Measurements from ENCODE around the gene JPT2. TPM values are rescaled to one million over a fixed set of nuclear protein-coding genes. Genes with fewer than 3 reads are reported as not detected.

The JPT2 gene
- total and polyA plus RNA-seq, 10 of the 15 experiments (the other 5 are each of a cell fraction or from before 2014, with no cell fraction given) = 11.7 to 78.4 (median 48.4) TPM

DNA sequence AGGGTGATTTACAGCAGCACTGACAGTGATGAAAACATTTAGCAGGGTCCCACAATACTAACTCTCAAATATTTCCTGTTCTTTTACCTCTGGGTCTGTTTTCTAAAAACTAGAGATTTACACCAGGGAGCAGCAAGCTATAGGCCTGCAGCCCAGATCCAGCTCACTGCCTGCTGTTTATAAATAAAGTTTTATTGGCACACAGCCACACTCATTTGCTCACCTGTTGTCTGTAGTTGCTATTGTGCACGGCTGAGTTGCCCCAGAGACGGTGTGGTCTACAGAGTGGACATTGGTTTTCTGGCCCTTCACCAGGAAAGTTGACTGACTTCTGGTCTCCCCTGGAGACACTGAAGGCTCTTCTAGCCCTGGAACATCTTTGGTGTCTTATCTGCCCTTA is 16.3 kb upstream of the JPT2 start:
- 98% methylated on average over 2 of the region's 2 CpGs for WGBS (ENCODE audit: insufficient coverage, insufficient replicate concordance, low lambda C conversion rate, missing lambda C conversion rate)
- no peaks in the 10 kb centered on the region for H3K9me3 ChIP-seq (replicated peaks; ENCODE audit: control insufficient read depth, insufficient read depth, low read length)
- BruUV-seq (replicated peaks) = no TSS peak
- ChIA-PET CTCF (no interaction called here), SMC1A (ENCODE audit: uncharacterized antibody, unreplicated experiment) (no interaction called here), POLR2A (no interaction called here), RAD21 (ENCODE audit: unreplicated experiment) (no interaction called here)
- H3K79me2 ChIP-seq (ENCODE audit: control insufficient read depth, insufficient read depth, low read length) = no peaks in the 10 kb centered on the region
- intact Hi-C loops (cut with micrococcal nuclease; ENCODE audit: unreplicated experiment) = no loop called here
- no peaks in the 10 kb centered on the region for H3K4me1 ChIP-seq (ENCODE audit: control insufficient read depth, insufficient read depth, low read length)
- H3K27me3 ChIP-seq (replicated peaks in 1 of 2; ENCODE audit: control insufficient read depth in 2 of 2, insufficient read depth in 2 of 2, low read length in 1 of 2) = no peaks in the 10 kb centered on the region
- H3K36me3 ChIP-seq (ENCODE audit: control insufficient read depth in 2 of 2, insufficient read depth in 2 of 2, low read length in 1 of 2) = peaks cover 5 to 11% of the 10 kb centered on the region in 2 experiments
- ATAC-seq = no peak
- no peak overlapping the region for H3K9ac ChIP-seq (ENCODE audit: control insufficient read depth, insufficient read depth, low read length)
- H3K27ac ChIP-seq (ENCODE audit: control insufficient read depth, insufficient read depth) = no peak overlapping the region
- H3K4me3 ChIP-seq = no peak overlapping the region
- in situ Hi-C loops (cut with MboI) = no loop called here
- no peak overlapping the region for H3K4me2 ChIP-seq (ENCODE audit: control insufficient read depth, insufficient read depth)
- no peak for FAIRE-seq
- no peaks in the 10 kb centered on the region for H4K20me1 ChIP-seq (ENCODE audit: control insufficient read depth, insufficient read depth)
- H2AFZ ChIP-seq (ENCODE audit: control insufficient read depth, low read depth, low read length) = no peak overlapping the region
- TF ChIP-seq POLR2AphosphoS5 (IDR thresholded peaks at IDR 0.05; ENCODE audit: low read length) (no peak), ZBTB40 (IDR thresholded peaks at IDR 0.05; ENCODE audit: borderline replicate concordance) (peak; percentile 83)
- DNase-seq (ENCODE audit: low read depth, low spot score) = no peak

GRCh38 chr16:1662543-1662942 is 15.5 kb upstream of the JPT2 start:
- no peaks in the 10 kb centered on the region for H3K27me3 ChIP-seq (replicated peaks in 1 of 2; ENCODE audit: control insufficient read depth in 2 of 2, insufficient read depth in 2 of 2, low read length in 1 of 2)
- WGBS (ENCODE audit: insufficient coverage, insufficient replicate concordance, low lambda C conversion rate, missing lambda C conversion rate) = 97% methylated on average over 20 of the region's 20 CpGs
- no peaks in the 10 kb centered on the region for H3K4me1 ChIP-seq (ENCODE audit: control insufficient read depth, insufficient read depth, low read length)
- in situ Hi-C loops (cut with MboI) (no loop called here), intact Hi-C loops (cut with micrococcal nuclease; ENCODE audit: unreplicated experiment) (no loop called here)
- H3K36me3 ChIP-seq (ENCODE audit: control insufficient read depth in 2 of 2, insufficient read depth in 2 of 2, low read length in 1 of 2) = peaks cover 5 to 14% of the 10 kb centered on the region in 2 experiments
- ChIA-PET CTCF (no interaction called here), POLR2A (no interaction called here), RAD21 (ENCODE audit: unreplicated experiment) (no interaction called here), SMC1A (ENCODE audit: uncharacterized antibody, unreplicated experiment) (no interaction called here)
- ATAC-seq (no peak), DNase-seq (ENCODE audit: low read depth, low spot score) (no peak), FAIRE-seq (no peak)
- no TSS peak for BruUV-seq (replicated peaks)
- H3K79me2 ChIP-seq (ENCODE audit: control insufficient read depth, insufficient read depth, low read length) = no peaks in the 10 kb centered on the region
- no peaks in the 10 kb centered on the region for H4K20me1 ChIP-seq (ENCODE audit: control insufficient read depth, insufficient read depth)
- no peak overlapping the region for H2AFZ ChIP-seq (ENCODE audit: control insufficient read depth, low read depth, low read length)
- H3K27ac ChIP-seq (ENCODE audit: control insufficient read depth, insufficient read depth) = no peak overlapping the region
- H3K9me3 ChIP-seq (replicated peaks; ENCODE audit: control insufficient read depth, insufficient read depth, low read length) = no peaks in the 10 kb centered on the region
- H3K4me2 ChIP-seq (ENCODE audit: control insufficient read depth, insufficient read depth) = no peak overlapping the region
- H3K9ac ChIP-seq (ENCODE audit: control insufficient read depth, insufficient read depth, low read length) = no peak overlapping the region
- H3K4me3 ChIP-seq = no peak overlapping the region
- no peak for TF ChIP-seq CHD4 (IDR thresholded peaks at IDR 0.05)
- TF ChIP-seq, protein P1, sequence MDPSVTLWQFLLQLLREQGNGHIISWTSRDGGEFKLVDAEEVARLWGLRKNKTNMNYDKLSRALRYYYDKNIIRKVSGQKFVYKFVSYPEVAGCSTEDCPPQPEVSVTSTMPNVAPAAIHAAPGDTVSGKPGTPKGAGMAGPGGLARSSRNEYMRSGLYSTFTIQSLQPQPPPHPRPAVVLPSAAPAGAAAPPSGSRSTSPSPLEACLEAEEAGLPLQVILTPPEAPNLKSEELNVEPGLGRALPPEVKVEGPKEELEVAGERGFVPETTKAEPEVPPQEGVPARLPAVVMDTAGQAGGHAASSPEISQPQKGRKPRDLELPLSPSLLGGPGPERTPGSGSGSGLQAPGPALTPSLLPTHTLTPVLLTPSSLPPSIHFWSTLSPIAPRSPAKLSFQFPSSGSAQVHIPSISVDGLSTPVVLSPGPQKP (IDR thresholded peaks at IDR 0.05; ENCODE audit: low read depth, low read length) = no peak
- no peak for TF ChIP-seq ATF7 (IDR thresholded peaks at IDR 0.05; ENCODE audit: low read depth)
- TF ChIP-seq, protein P2, sequence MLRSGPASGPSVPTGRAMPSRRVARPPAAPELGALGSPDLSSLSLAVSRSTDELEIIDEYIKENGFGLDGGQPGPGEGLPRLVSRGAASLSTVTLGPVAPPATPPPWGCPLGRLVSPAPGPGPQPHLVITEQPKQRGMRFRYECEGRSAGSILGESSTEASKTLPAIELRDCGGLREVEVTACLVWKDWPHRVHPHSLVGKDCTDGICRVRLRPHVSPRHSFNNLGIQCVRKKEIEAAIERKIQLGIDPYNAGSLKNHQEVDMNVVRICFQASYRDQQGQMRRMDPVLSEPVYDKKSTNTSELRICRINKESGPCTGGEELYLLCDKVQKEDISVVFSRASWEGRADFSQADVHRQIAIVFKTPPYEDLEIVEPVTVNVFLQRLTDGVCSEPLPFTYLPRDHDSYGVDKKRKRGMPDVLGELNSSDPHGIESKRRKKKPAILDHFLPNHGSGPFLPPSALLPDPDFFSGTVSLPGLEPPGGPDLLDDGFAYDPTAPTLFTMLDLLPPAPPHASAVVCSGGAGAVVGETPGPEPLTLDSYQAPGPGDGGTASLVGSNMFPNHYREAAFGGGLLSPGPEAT (IDR thresholded peaks at IDR 0.05; ENCODE audit: low read depth) = no peak
- TF ChIP-seq POLR2A (IDR thresholded peaks at IDR 0.05; ENCODE audit: low read depth, low read length) = no peak
- no peak for TF ChIP-seq NRF1 (conservative IDR thresholded peaks at IDR 0.05; ENCODE audit: low read depth, low read length)
- TF ChIP-seq IRF4 (IDR thresholded peaks at IDR 0.05; ENCODE audit: low read depth, low read length) = no peak
- TF ChIP-seq CREM (IDR thresholded peaks at IDR 0.05; ENCODE audit: low read depth) = no peak
